Hepatocyte (in vitro differentiated cells): Measurements from ENCODE around the gene TSSK3.

Experiments used
- EZH2 ChIP-seq: fragments of 200-600 bp; sonication (generic); IDR thresholded peaks from 2 replicates; pipeline ENCODE4 v1.6.1; 2016; ENCODE audit warnings: antibody characterized with exemption, mild to moderate bottlenecking, borderline replicate concordance
- EZH2phosphoT487 ChIP-seq: fragments of 200-600 bp; sonication (generic); IDR thresholded peaks from one replicate; pipeline ENCODE4 v1.6.1; 2018; ENCODE audit warnings: antibody characterized with exemption, mild to moderate bottlenecking, low read depth, moderate library complexity; ENCODE audit not compliant: unreplicated experiment, severe bottlenecking
- TF ChIP-seq, protein P1 (sequence below): fragments of 200-600 bp; sonication (generic); IDR thresholded peaks from 2 replicates; pipeline ENCODE4 v1.5.1; 2016; ENCODE audit warnings: antibody characterized with exemption, mild to moderate bottlenecking; ENCODE audit not compliant: poor library complexity

DNA sequence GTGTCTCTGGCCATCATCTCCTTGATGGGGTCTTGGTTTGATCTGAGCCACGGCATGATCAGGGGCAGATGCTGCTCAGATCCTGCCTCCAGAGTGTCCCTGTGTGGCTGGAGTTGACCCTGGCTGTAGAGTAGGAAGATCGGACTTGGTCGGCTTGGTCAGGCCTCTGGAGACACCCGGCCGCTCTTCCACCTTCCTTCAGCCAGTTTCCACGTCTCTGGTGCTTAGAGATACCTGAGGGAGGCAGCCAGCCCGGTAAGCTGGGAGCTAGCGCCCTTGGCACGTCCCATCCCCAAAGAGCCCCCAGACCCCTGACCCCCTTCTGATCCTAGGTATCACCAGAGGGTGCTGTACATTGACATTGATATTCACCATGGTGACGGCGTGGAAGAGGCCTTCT lies 35.1 kb upstream of the TSSK3 start:
- TF ChIP-seq, protein P1, sequence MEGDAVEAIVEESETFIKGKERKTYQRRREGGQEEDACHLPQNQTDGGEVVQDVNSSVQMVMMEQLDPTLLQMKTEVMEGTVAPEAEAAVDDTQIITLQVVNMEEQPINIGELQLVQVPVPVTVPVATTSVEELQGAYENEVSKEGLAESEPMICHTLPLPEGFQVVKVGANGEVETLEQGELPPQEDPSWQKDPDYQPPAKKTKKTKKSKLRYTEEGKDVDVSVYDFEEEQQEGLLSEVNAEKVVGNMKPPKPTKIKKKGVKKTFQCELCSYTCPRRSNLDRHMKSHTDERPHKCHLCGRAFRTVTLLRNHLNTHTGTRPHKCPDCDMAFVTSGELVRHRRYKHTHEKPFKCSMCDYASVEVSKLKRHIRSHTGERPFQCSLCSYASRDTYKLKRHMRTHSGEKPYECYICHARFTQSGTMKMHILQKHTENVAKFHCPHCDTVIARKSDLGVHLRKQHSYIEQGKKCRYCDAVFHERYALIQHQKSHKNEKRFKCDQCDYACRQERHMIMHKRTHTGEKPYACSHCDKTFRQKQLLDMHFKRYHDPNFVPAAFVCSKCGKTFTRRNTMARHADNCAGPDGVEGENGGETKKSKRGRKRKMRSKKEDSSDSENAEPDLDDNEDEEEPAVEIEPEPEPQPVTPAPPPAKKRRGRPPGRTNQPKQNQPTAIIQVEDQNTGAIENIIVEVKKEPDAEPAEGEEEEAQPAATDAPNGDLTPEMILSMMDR, result no peak
- TF ChIP-seq EZH2 (no peak), EZH2phosphoT487 (no peak)
